Stimulated activated CD4-positive, alpha-beta T cell treated with anti-CD3 and anti-CD28 coated beads, Interleukin-1b, Interleukin-23, amount 100 ng/mL, for 1 hour (primary cell): ENCODE results near the gene MAST4.
"Not testable (repeated sequence)": the region's sequence is repeated elsewhere in the genome, so short reads cannot be mapped to it uniquely, and the experiment has no call there.

Experiments used
- DNase-seq, 2 donors: peaks; one replicate each; pipeline ENCODE4 v3.0.0-alpha.2; 2020; ENCODE audit warnings: low read depth in 2 of 2

Gene MAST4

DNA sequence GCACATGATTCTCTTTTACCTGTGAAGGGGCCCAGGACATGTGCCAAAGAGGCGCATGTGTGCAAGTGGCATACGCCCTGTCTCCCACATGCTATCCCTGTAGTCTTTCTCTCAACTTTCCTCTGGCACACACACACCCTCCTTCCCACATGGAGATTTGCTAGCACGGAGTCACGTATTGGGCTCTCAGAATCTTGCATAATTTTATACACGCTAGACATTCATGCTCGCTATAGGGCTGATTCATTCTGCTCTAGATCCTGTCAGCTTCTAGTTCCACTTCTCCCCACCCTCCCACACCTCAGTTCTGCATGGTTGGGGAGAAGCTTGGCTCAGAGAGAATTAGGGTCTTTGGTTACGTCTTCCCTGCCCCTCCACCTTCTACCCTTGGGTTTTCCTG is 527.6 kb downstream of the MAST4 start:
- DNase-seq, result no peak

DNA sequence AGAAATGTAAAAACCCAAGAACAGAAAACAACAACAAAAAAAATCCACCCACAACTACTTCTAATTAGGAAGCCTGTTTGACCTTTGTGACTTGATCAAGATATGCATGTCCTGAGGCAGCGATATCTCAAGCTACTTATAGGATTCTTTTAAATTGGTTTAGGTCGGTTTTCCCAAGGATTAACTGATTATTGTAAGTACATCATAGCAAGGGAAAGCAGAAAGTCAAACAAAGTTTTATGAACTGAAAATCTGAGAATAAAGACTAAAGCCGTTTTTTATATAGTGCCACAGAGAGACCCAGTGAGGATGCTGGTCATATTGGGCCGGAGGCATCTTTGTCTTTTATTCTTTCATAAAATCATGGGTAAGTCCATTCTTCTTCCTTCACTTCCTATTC is 528.4 kb downstream of the MAST4 start:
- DNase-seq, result no peak

DNA sequence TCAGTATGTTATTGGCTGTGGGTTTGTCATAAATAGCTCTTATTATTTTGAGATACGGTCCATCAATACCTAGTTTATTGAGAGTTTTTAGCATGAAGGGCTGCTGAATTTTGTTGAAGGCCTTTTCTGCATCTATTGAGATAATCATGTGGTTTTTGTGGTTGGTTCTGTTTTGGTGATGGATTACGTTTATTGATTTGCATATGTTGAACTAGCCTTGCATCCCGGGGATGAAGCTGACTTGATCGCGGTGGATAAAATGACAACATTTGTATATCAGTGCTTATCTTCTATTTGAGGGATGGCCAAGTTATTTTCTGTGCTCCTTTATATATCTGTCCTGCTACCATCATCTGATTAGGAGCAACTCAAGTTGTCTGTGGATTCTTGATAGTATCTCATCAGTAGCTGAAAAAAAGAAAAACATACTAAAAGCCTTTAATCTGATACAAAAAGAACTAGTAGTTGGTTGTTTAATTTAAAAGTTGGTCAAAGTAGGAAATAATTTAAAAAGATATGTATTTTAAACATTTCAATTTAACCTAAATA is 531.2 kb downstream of the MAST4 start:
- not testable (repeated sequence) for DNase-seq

DNA sequence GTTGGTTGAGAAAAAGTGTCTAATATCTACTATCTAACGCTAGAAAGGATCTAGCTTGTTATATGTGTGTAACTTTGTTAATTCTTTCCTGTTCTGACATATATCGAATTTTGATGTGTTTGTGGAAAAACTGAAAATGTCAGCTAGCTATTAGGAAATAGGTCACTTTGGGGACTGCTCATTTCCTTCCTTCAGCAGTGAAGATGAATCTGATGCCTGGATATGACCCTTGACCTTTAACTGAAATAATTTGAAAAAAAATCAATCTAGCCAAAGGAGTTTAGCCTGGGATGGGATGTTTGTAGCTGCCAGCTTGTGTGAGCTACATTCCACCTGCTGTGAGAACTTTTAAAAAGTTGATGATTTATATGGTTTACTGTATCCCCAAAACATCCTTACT is 533.6 kb downstream of the MAST4 start:
- DNase-seq, result no peak

DNA sequence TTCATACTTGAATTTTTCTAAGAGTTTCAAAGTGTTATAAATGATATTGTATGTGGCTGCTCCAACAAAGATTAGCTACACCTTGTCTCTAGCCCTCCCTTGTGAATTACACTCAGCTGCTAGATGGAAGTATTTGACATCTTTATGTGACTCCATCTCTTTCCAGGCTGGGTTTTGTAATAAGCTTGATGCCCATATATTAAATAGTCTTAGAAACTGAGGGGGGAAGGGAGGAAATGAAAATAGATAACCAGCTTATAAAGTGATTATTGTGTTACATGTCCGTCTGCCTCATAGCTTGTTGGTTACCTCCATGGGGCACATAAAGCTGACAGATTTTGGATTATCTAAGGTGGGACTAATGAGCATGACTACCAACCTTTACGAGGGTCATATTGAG is 537.0 kb downstream of the MAST4 start:
- DNase-seq, result no peak

DNA sequence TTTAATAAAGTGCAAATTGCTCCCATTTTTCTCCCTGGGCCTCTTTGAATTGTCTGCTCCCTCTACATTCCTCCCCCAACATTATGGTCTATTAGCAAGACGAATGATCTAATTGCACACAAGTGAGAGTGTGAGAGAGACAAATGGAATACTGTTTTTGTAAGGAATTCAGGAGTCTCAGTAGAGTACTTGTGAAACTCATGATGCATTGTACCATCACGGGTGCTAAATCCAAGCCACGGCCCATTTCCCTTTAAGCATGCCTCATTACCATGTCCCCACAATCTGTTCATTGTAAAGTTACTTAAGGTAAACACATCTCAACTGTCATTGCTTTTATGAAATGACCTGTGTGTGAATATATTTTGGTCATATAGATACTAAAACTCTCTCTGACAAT is 537.6 kb downstream of the MAST4 start:
- no peak for DNase-seq

DNA sequence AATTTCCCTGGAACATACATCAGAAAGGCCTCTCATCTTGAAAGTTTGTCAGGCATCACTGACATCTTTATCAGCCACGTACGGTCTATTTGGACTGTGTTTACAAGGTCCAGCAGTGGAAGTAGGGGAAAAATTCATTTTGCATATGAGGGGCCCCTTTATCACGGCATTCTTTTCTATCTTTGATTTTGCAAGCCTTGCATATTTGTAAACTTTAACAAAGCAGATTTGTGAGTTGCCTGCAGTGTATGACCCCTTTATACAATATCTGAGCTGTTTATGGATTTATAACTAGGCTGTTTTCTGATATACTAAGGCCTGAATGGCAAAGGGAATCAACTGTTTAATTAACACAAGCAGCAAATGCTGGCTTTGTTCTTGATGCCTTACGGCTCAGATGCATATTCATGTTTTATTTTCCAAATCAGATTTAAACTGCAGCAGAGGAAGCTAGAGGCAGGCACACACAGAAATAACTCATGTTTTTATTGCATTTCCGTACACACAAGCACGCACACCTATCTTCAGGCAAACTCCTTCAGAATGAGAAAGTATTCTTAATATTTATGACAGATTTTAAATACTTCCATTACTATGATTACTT is 539.3 kb downstream of the MAST4 start:
- DNase-seq, result no peak

DNA sequence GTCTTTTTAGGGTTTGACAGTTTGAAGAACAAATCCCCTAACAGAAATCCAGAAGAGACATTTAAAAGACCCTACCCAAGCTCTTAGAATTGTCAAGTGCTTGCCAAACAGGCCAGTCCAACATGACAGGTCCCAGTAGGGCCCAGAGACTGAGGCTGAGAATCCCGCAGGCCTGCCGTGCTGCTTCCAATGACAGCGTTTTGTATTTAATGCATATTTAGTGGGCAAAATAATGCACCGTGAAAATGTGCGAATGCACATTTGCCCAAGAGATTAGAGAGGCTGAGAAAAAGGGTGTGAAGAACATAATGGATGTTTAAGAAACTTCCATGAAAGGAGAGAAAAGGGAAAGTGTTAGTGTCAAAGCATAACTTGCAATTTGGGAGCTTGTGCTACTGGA is 542.8 kb downstream of the MAST4 start:
- DNase-seq, result no peak

DNA sequence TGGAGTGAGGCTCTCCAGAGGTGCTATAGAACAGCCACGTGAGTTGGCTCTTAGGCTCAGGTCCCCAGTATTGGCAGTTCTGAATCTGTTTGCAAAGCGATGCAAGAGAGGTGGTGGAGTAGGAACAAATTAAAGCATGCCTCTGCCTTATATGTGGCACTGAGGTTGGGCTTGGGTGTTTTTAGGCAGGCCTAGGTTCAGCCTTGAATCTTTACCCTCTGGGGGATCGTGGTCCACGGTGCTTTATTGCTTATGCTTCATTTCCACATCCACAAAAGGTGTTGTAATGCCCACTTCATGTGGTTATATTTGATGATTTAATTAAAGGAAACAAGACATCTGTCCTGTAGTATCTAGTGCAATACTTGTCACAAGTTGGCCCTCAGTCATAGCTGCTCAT is 544.2 kb downstream of the MAST4 start:
- DNase-seq, result no peak

DNA sequence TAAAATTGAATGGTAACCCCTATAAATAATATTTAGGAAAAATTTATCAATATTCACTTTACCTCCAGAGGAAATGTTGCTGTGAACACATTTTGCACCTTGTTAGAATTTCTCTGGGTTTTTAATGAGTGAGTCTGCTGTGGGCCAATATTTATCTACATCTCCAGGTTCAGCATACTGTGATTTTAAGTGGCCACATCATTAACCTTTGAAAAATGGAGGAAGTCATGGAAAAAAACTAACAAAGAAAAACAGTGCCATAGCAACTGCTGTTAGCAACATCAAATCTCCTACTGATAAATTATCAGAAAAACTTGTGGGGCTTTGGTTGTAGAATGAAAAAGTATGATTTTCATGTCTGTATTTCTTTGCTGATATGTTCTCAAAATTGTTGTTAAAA is 545.5 kb downstream of the MAST4 start:
- DNase-seq, result no peak

DNA sequence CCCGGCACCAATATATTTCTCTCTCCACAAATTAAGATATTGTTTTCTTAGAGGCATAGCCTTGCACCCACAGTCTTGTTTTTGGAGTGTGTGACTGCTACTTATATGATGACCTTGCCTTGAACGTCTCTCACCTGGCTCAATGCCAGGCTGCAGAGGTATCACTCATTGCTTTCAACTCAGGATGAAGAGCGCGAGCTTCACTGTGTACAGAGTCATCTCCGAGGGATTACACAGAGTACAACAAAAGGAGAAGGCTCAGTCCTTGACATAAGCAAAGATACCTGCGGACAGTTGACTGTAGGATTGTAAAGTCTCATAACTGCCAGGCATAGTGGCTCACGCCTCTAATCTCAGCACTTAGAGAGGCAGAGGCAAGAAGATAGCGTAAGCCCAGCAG is 546.6 kb downstream of the MAST4 start:
- DNase-seq, result no peak

DNA sequence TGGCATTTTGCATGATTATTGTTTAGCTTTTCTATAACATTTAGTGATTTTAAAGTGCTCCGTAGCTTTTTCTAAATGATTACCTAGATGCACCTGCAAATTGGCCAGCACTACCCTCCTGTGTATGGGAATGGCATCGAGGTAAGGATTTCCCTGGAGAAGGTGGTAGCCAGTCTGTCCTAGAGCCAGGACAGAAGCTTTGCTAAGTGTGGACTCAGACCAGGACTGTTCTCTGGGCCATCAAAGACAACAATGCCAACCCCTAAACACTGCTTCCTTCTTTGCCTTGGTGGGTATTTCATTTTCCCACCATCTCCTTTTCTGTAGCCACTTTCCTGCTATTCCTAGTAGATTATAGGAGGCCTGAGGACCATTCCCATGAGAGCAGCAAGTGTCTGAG is 547.4 kb downstream of the MAST4 start:
- DNase-seq, result no peak

DNA sequence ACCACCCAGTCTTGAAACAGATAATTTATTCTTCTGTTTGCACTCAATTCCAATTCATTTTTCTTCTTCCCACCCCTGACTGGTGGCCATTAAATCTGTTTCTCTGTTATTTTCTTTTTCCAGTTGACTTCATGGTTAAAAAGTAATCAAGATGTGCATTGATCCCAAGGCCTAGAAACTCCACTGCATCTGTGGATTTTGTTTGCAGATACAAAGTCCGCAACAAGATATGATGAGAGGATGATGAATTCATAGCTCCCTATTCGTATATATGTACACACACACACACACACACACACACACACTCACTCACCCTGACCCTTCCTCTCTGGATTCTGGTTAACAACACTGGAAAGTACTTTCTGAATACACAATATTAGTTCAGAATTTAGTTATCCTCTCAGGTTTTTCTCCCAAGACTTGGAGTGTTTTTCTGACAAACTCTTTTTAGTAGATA is 548.0 kb downstream of the MAST4 start:
- DNase-seq, result no peak

DNA sequence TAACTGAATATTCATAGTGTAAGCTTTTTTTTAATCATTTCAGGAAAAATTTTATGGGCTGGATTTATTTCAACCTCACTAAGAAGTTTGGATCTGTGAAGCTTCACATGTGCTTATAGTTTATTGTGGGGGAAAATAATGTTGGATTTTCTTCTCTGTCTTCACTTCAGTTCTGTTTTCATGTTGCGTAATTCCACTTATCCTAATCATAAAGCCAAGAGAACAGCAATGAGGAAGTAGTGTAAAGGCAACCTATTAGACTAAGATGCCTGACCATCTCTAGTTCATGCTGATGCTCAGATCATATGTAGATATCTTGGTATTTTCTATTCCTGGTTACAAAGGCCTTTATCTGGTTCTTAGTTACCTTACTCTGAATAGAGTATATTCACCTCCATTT is 550.4 kb downstream of the MAST4 start:
- DNase-seq, result no peak

DNA sequence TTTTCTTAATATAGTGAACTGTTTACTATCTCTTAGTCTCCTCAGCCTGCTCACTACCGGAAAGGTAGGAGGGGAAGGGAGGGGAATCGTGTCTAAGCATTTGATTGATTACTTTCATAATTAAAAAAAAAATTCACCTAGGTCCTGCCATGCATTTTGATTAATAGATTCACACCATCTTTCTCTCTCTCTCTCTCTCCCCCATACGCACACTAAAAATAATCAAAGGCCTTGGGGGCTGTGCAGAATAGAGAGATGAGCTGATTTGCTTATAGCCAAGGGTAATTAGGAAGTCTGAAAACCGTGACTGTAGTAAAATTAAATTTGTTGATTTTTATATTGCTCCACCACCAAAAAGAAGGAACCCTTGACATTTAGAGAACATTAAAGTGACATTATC is 550.8 kb downstream of the MAST4 start:
- no peak for DNase-seq

DNA sequence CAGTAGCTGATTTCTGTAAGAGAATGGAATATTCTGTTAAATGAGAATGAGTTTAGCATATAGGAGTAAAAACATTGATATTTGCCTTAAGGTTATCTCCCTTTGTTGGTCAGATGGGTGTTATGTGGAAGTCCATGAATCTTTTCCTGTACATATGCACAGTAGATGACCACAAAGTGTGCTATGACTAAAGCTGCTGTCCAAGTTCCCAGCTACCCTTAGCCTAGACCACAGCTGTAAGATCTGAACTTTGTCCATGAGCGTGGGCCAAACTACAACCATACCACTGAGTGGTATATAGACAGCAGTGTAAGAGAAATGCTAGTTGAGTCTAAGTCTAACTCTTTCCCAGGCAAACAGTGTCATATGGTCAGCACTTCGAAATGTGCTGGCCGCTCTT is 551.6 kb downstream of the MAST4 start:
- no peak for DNase-seq

DNA sequence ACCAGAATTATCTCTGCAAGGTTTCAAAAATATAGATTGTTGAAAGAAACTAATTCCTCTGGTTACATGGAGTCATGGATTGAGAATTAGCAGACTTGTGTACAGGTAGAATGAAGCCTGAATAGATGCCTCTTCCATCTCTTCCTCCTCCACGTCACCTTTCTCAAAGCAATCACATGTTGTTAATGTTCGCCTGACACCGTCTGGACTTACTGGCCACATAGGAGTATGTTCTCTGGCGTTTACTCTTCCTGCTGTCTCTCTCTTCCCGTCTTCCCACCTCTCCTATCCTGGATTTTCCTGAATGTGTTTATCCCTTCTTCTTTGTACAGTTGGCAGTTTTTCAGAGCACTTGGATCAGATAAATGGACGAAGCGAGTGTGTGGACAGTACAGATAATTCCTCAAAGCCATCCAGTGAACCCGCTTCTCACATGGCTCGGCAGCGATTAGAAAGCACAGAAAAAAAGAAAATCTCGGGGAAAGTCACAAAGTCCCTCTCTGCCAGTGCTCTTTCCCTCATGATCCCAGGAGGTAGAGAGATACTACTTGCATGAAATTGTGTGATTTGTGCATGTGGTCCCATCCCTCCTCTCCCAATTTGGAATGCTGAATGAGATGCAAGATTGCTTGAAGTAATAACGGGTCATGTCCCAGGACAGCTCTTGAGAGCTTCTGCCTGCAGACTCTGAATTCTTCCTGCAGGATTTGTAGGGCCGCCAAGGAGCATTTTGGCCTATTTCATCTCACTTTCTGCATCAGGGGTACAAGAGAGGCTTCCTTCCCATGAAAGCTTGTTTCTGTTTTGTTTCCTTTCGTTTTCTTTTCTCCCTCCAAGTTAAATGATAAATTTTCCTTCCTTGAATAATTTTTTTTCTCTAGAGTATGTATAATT is 553.1 kb downstream of the MAST4 start:
- no peak for DNase-seq

DNA sequence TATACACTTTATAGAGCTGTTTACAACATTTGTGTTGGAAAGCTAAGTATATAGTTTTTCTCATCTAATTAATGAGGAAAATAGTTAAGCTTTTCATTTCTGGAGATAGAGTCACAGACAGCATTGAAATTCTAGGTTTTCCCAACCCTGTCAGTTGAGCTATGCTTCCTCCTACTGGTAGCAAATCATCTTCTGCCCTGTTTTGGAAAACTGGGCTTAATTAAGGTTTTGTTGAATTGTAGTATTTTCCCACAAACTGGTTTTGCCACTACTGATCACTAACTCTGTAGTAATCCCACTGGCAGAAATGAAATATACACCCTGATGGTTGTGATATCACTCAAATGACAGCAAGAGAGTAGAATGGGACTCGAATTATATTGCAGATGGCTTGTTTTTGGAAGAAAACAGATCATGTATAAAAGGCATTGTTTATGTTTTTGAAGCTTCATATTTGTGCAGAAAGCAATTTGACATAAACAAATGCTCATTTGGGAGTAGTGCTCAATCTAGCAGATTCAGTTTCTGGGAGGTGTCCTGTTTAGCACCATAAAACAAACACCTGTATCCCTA is 553.8 kb downstream of the MAST4 start:
- DNase-seq, result no peak

DNA sequence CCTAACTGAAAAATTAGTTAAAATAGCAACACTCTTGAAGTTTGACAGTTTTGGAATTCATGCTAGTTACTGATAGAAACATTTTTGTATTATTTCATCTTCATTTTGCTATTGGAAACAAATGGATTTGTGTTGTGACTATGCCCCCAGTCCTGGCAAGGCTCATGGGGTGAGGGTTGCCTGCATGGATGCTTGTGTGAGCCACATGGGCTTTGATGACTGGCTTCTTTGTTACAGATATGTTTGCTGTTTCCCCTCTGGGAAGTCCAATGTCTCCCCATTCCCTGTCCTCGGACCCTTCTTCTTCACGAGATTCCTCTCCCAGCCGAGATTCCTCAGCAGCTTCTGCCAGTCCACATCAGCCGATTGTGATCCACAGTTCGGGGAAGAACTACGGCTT is 556.2 kb downstream of the MAST4 start:
- DNase-seq, result no peak

DNA sequence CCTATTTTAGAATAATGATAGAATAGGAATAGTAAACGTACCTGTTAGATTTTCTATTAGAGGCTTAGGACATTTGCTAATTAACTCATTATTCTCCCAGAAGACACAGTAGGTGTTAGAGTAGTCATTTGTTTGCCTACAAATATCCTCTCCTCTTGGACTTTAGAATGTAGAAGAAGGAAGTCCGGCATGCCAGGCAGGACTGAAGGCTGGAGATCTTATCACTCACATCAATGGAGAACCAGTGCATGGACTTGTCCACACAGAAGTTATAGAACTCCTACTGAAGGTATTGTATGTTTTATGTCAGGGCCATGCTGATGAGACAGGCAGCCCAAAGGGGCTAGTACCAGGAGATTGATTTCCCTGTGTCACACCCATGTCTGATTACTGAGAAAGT is 557.1 kb downstream of the MAST4 start:
- DNase-seq, result no peak

DNA sequence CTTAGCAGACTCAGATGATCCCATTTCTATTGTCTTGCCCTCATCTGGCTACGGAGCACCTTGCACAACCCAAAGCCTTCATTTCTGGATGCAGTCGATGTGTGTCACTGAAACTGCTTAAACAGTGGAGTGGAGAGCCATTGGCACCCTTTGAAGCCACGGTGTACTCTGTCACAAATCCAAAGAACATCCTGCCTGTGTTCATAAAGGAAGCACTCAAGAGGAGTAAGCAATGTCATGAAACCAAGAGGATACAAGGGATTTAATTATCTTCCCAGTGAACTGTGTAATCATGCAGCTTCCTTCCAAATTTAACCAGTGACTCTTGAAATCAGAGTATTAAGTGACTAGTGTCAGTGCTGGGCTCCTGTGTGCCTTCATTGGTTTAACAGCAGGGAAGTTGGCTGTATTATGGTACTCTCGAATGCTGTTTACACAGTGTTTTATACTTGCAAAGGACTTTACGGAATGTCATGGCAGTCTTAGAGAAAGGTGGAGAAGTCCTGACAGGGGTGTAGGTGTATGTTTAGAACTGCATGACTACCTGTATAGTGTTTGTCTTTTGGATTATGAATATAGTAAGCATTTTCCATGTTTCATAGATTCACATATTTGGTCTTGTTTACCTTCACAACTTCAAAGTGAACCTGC is 558.5 kb downstream of the MAST4 start:
- no peak for DNase-seq

DNA sequence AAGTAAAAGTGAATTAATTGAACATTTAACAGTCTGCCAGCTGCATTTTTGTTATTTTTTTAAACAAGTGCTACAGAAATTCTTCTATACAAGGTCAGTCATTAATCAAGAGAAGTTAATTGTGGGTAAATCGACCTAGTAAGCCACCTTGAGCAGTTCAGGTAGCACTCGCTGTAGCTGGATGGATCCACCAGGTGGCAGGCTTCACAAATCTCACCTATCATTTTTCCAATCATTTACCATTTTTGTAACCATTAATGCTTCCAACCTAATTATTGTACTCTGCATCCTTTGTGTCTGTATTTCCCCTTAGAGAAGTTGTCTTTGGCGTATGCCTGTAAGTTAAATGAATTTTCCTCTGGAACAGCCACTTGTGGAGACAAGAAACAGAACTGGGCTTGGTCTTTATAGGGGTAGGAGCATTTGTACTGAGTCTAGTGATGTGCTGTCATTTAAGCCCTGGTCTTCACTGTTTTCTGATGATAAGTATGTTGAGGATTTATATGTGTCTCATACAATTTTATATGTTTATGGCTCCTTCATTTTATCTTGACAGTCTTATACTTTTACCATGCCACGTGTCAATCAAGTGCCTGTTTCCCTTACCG is 560.9 kb downstream of the MAST4 start:
- peak in 1 of 2 donors; percentile 23 for DNase-seq
